GM21723 (cell line): Measurements from ENCODE around the gene KCNK7.
"Not testable (repeated sequence)": the region's sequence is repeated elsewhere in the genome, so short reads cannot be mapped to it uniquely, and the experiment has no call there.

Experiments used
- ATAC-seq: cut with Tn5 transposase; IDR thresholded peaks from one replicate; pipeline ENCODE4 v1.9.1; 2021; ENCODE audit warnings: mild to moderate bottlenecking, moderate library complexity; ENCODE audit not compliant: unreplicated experiment

Gene KCNK7

GRCh38 chr11:65574811-65575567, 20.6 kb downstream of the KCNK7 start:
- ATAC-seq: no peak

- peak; percentile 29 for ATAC-seq
Measured at GRCh38 chr11:65574109-65574810, 21.3 kb downstream of the KCNK7 start.

- ATAC-seq: no peak
Measured at GRCh38 chr11:65573391-65574079, 22.1 kb downstream of the KCNK7 start.

- ATAC-seq: no peak
Measured at GRCh38 chr11:65572356-65573051, 23.1 kb downstream of the KCNK7 start, which contains the start of gene FAM89B. TSS of gene FAM89B (plus strand) at chr11:65572538. CDS start at chr11:65572670, 132 bp downstream.

- ATAC-seq: no peak
Measured at GRCh38 chr11:65571940-65572339, 23.7 kb downstream of the KCNK7 start.

GRCh38 chr11:65571420-65571819, 24.2 kb downstream of the KCNK7 start:
- ATAC-seq: no peak

- peak; percentile 63 for ATAC-seq
Measured at GRCh38 chr11:65569973-65570918, 25.4 kb downstream of the KCNK7 start, which contains the start of gene ZNRD2. TSS of gene ZNRD2 (plus strand) at chr11:65570477. CDS start at chr11:65570492, 15 bp downstream.

- ATAC-seq: no peak
Measured at GRCh38 chr11:65569164-65569972, 26.2 kb downstream of the KCNK7 start.

- no peak for ATAC-seq
Measured at GRCh38 chr11:65565624-65566453, 29.8 kb downstream of the KCNK7 start.

- not testable (repeated sequence) for ATAC-seq
Measured at GRCh38 chr11:65564879-65565559, 30.6 kb downstream of the KCNK7 start.

GRCh38 chr11:65563601-65564000, 32.0 kb downstream of the KCNK7 start:
- ATAC-seq: no peak

- no peak for ATAC-seq
Measured at GRCh38 chr11:65562788-65563187, 32.8 kb downstream of the KCNK7 start.

GRCh38 chr11:65562020-65562419, 33.6 kb downstream of the KCNK7 start:
- no peak for ATAC-seq

GRCh38 chr11:65560555-65561418, 34.8 kb downstream of the KCNK7 start:
- no peak for ATAC-seq

GRCh38 chr11:65559951-65560537, 35.6 kb downstream of the KCNK7 start:
- no peak for ATAC-seq

- no peak for ATAC-seq
Measured at GRCh38 chr11:65559535-65559934, 36.1 kb downstream of the KCNK7 start.
